Measurements from ENCODE around the gene CDS2. TPM values are rescaled to one million over a fixed set of nuclear protein-coding genes. Genes with fewer than 3 reads are reported as not detected.

CDS2 gene
- total RNA-seq, 1 donor from 2014 or later, result 41.4 TPM

DNA sequence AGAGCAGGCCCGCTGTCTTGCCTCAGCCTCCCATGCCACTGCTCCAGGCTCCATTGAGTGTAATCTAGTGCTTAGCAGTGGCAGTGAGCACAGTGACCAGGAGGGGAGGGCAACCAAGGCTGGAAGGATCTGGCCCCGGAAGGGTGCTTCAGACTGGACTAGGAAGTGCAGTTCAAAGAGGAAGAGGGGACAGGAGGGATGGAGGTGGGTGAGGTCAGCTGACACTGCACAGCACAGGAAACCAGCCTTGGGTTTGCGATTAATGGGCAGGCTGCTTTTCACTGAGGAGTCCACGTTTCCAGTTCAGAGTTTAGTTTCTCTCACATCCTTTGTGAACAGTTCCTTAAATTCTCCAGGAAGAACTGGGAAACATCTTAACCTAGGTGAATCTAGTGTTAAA, 46.9 kb downstream of the CDS2 start:
- H3K36me3 ChIP-seq, result peaks cover 21 to 33% of the 10 kb centered on the region in 2 donors
- H3K9me3 ChIP-seq, result no peaks in the 10 kb centered on the region
- peaks cover 21 to 41% of the 10 kb centered on the region in 2 donors for H3K4me1 ChIP-seq
- no peaks in the 10 kb centered on the region for H3K27me3 ChIP-seq
- intact Hi-C loops (cut with DNase I), result no loop called here
- TF ChIP-seq, protein P1, sequence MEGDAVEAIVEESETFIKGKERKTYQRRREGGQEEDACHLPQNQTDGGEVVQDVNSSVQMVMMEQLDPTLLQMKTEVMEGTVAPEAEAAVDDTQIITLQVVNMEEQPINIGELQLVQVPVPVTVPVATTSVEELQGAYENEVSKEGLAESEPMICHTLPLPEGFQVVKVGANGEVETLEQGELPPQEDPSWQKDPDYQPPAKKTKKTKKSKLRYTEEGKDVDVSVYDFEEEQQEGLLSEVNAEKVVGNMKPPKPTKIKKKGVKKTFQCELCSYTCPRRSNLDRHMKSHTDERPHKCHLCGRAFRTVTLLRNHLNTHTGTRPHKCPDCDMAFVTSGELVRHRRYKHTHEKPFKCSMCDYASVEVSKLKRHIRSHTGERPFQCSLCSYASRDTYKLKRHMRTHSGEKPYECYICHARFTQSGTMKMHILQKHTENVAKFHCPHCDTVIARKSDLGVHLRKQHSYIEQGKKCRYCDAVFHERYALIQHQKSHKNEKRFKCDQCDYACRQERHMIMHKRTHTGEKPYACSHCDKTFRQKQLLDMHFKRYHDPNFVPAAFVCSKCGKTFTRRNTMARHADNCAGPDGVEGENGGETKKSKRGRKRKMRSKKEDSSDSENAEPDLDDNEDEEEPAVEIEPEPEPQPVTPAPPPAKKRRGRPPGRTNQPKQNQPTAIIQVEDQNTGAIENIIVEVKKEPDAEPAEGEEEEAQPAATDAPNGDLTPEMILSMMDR (IDR thresholded peaks at IDR 0.05), result no peak
- H3K27ac ChIP-seq, result no peak overlapping the region
- no peak for DNase-seq (ENCODE audit: low spot score in 2 of 2)
- H3K4me3 ChIP-seq, result no peak overlapping the region

DNA sequence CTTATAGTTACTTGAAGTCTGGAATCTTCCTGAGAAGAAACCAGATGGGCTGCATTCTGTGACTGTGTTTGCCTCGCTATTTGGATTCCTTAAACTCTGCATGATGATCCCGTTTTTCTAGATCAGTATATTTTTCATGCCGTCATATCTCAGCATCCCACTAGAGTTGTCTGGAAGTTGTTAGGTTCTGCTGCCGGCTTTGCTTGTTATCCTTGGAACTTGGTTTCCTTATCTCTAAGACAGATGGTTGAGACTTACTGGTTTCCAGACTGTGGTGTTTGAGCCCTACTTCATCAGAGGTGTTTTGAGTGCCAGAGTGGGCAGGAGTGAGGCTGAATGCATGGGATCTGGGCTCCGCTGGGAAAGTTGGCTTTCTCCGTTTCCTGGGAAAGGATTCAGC, 50.3 kb downstream of the CDS2 start:
- H3K4me3 ChIP-seq, result peak overlapping the region in 1 of 2 donors; percentile 0
- TF ChIP-seq, protein P1 (IDR thresholded peaks at IDR 0.05), result no peak
- H3K4me1 ChIP-seq, result peaks cover 6 to 23% of the 10 kb centered on the region in 2 donors
- peaks cover 26 to 44% of the 10 kb centered on the region in 2 donors for H3K36me3 ChIP-seq
- intact Hi-C loops (cut with DNase I), result no loop called here
- peak overlapping the region; percentile 50 to 61 for H3K27ac ChIP-seq
- H3K9me3 ChIP-seq, result no peaks in the 10 kb centered on the region
- no peaks in the 10 kb centered on the region for H3K27me3 ChIP-seq
- DNase-seq (ENCODE audit: low spot score in 2 of 2), result no peak

DNA sequence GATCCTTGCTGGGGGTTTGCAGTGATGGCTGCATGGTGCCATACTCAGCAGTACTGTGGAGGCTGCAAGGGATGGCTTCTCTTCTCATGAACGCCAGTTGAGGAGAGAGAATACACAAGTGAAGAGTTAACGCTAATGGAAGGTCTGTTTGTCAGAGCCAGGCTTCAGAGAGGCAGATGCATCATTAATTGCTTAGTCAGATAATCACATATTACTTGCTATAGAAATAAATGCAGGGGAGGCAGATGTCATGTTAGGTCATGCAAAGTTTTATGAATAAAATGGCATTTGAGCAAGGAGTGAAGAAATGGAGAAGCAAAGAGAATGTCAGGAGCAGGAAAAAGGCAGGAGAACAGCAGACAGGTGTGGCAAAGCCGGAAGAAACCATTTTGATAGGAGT, 51.2 kb downstream of the CDS2 start:
- TF ChIP-seq, protein P1 (IDR thresholded peaks at IDR 0.05), result no peak
- Histone ChIP-seq H3K4me1 (peaks cover 16 to 30% of the 10 kb centered on the region in 2 donors), H3K36me3 (peaks cover 32 to 50% of the 10 kb centered on the region in 2 donors), H3K9me3 (no peaks in the 10 kb centered on the region), H3K27ac (peak overlapping the region; percentile 18 to 61), H3K4me3 (no peak overlapping the region), H3K27me3 (no peaks in the 10 kb centered on the region)
- no peak for DNase-seq (ENCODE audit: low spot score in 2 of 2)
- intact Hi-C loops (cut with DNase I), result no loop called here

DNA sequence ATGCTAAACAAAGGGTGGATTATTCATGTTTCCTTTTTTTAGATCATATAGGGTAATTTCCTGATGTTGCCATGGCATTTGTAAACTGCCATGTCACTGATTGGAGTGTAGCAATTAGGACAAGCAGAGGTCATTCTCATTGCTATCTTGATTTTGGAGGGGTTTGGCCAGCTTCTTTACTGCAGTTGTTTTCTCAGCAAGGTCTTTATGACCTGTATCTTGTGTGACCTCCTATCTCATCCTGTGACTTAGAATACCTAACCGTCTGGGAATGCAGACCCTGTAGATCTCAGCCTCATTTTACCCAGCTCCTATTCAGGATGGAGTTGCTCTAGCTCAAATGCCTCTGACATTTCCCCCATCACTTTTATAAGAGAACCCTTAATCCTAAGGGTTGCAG, 53.6 kb downstream of the CDS2 start:
- peak overlapping the region; percentile 71 to 81 for H3K27ac ChIP-seq
- H3K4me1 ChIP-seq, result peaks cover 16 to 39% of the 10 kb centered on the region in 2 donors
- H3K27me3 ChIP-seq, result no peaks in the 10 kb centered on the region
- no peak for DNase-seq (ENCODE audit: low spot score in 2 of 2)
- H3K36me3 ChIP-seq, result peaks cover 31 to 55% of the 10 kb centered on the region in 2 donors
- no peaks in the 10 kb centered on the region for H3K9me3 ChIP-seq
- intact Hi-C loops (cut with DNase I), result no loop called here
- peak overlapping the region in 1 of 2 donors; percentile 53 for H3K4me3 ChIP-seq
- TF ChIP-seq, protein P1 (IDR thresholded peaks at IDR 0.05), result no peak

DNA sequence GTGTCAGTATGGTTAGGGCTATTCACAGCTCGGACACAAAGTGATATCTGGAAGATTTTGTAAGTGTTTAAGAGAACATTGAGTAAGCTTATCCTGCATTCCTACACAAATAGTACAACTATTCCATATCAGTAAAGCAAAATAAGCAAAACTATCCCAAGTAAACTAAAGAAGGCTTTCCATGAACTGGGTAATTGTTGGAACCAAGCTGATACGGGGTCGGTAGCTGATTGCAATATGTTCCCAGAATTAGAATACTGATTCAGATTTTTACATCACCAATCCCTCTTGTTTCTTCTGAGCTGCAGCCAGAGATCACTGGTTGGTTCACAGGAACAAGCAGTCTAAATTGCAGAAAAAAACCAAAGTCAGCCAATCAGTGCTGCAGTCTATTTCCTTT, 54.1 kb downstream of the CDS2 start:
- H3K27ac ChIP-seq, result peak overlapping the region; percentile 71 to 81

More for the DNA sequence above, 54.1 kb downstream of the CDS2 start:
- H3K9me3 ChIP-seq, result no peaks in the 10 kb centered on the region
- intact Hi-C loops (cut with DNase I), result no loop called here
- DNase-seq (ENCODE audit: low spot score in 2 of 2), result no peak
- peaks cover 16 to 37% of the 10 kb centered on the region in 2 donors for H3K4me1 ChIP-seq
- peak overlapping the region; percentile 25 to 53 for H3K4me3 ChIP-seq
- peaks cover 31 to 55% of the 10 kb centered on the region in 2 donors for H3K36me3 ChIP-seq
- H3K27me3 ChIP-seq, result no peaks in the 10 kb centered on the region
- TF ChIP-seq, protein P1 (IDR thresholded peaks at IDR 0.05), result no peak

Data from ascending aorta (tissue), 2 donors.